ENCODE data around the gene BMAL1.

GRCh38 chr11:13310443-13310842 lies 32.9 kb downstream of the BMAL1 start:
- TF ChIP-seq, protein P1, sequence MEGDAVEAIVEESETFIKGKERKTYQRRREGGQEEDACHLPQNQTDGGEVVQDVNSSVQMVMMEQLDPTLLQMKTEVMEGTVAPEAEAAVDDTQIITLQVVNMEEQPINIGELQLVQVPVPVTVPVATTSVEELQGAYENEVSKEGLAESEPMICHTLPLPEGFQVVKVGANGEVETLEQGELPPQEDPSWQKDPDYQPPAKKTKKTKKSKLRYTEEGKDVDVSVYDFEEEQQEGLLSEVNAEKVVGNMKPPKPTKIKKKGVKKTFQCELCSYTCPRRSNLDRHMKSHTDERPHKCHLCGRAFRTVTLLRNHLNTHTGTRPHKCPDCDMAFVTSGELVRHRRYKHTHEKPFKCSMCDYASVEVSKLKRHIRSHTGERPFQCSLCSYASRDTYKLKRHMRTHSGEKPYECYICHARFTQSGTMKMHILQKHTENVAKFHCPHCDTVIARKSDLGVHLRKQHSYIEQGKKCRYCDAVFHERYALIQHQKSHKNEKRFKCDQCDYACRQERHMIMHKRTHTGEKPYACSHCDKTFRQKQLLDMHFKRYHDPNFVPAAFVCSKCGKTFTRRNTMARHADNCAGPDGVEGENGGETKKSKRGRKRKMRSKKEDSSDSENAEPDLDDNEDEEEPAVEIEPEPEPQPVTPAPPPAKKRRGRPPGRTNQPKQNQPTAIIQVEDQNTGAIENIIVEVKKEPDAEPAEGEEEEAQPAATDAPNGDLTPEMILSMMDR (IDR thresholded peaks at IDR 0.05), result no peak
- no peak for TF ChIP-seq POLR2A (IDR thresholded peaks at IDR 0.05)

Data from thyroid gland (tissue), 4 donors.